Activated T-helper 1 cell treated with anti-CD3 and anti-CD28 coated beads, Interleukin-12 subunit alpha, Interleukin-12 subunit beta, Interleukin-2, Interleukin-4 antibody, amounts not matched to agents 30 ng/mL and 10 ng/mL and 1 ng/mL, durations not matched to agents 14 hours and 24 hours and 36 hours (primary cell): ENCODE results near the gene NFASC. TPM values are rescaled to one million over a fixed set of nuclear protein-coding genes. Genes with fewer than 3 reads are reported as not detected.

Source experiments
- DNase-seq: peaks from one replicate; pipeline ENCODE4 v3.0.0; 2021; ENCODE audit warnings: low spot score
- H3K27ac Mint-ChIP-seq: one replicate; pipeline ENCODE4 v1.8.0; 2021; ENCODE audit warnings: mild to moderate bottlenecking, mixed read lengths
- H3K27me3 Mint-ChIP-seq: one replicate; pipeline ENCODE4 v1.8.0; 2022; ENCODE audit warnings: mild to moderate bottlenecking, moderate library complexity, mixed read lengths; ENCODE audit not compliant: insufficient read depth
- H3K36me3 Mint-ChIP-seq: one replicate; pipeline ENCODE4 v1.8.0; 2021; ENCODE audit warnings: low read depth, mixed read lengths
- H3K4me1 Mint-ChIP-seq: one replicate; pipeline ENCODE4 v1.8.0; 2021; ENCODE audit warnings: low read depth, mixed read lengths
- H3K4me3 Mint-ChIP-seq: one replicate; pipeline ENCODE4 v1.8.0; 2021; ENCODE audit warnings: mild to moderate bottlenecking, moderate library complexity, mixed read lengths
- H3K9me3 Mint-ChIP-seq: one replicate; pipeline ENCODE4 v1.8.0; 2021; ENCODE audit warnings: mixed read lengths
- intact Hi-C: fragments of 100-400 bp; cut with micrococcal nuclease; formaldehyde crosslinking; loops from one replicate; pipeline ENCODE4 v1.15.1; 2024
- total RNA-seq: library from RNA; stranded (reverse); gene quantifications from 2 replicates; pipeline ENCODE4 v1.2.3, GENCODE V29; 2022

Gene NFASC
- total RNA-seq, 1 donor from 2014 or later, result 0.70 TPM

- no peaks in the 10 kb centered on the region for H3K9me3 Mint-ChIP-seq
- no peak for DNase-seq
- H3K4me1 Mint-ChIP-seq, result no peaks in the 10 kb centered on the region
- H3K27ac Mint-ChIP-seq, result no peak overlapping the region
- H3K27me3 Mint-ChIP-seq, result peaks cover 6% of the 10 kb centered on the region
- H3K4me3 Mint-ChIP-seq, result no peak overlapping the region
- intact Hi-C loops, result no loop called here
- H3K36me3 Mint-ChIP-seq, result no peaks in the 10 kb centered on the region
Observed at GRCh38 chr1:205071028-205071409, 200.4 kb downstream of the NFASC start.

DNA sequence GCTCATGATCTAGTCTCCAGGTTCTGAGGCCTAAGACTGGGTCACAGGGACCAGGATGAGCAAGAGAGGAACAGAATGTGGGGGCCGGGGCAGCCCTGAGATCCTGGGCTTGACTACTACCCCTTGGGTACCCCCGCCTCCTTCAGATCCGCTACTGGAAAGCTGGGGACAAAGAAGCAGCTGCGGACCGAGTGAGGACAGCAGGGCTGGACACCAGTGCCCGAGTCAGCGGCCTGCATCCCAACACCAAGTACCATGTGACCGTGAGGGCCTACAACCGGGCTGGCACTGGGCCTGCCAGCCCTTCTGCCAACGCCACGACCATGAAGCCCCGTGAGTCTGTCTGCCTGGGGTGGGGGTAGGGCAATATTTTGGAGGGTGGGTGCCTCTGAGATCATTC, 201.1 kb downstream of the NFASC start:
- no peaks in the 10 kb centered on the region for H3K4me1 Mint-ChIP-seq
- H3K36me3 Mint-ChIP-seq, result no peaks in the 10 kb centered on the region
- intact Hi-C loops, result no loop called here
- no peak overlapping the region for H3K4me3 Mint-ChIP-seq
- DNase-seq, result no peak
- H3K9me3 Mint-ChIP-seq, result no peaks in the 10 kb centered on the region
- H3K27me3 Mint-ChIP-seq, result peaks cover 6% of the 10 kb centered on the region
- no peak overlapping the region for H3K27ac Mint-ChIP-seq

DNA sequence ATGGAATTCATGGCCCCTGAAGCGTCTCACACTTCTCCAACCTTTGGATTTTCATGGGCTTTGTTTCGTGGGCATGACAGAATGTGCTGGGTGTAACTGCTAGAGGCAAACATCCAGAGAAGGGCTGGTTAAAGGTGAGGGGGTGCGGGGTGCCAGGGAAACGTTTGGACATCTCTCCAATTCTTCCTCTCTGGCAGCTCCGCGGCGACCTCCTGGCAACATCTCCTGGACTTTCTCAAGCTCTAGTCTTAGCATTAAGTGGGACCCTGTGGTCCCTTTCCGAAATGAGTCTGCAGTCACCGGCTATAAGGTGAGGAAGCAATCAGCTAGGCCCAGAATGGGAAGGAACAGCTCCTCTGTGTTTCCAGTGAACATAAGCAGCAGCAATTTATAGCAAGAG, 201.6 kb downstream of the NFASC start:
- Mint-ChIP-seq H3K27ac (no peak overlapping the region), H3K4me3 (no peak overlapping the region), H3K36me3 (no peaks in the 10 kb centered on the region), H3K27me3 (peaks cover 6% of the 10 kb centered on the region), H3K9me3 (no peaks in the 10 kb centered on the region), H3K4me1 (no peaks in the 10 kb centered on the region)
- no peak for DNase-seq
- intact Hi-C loops, result no loop called here

Other genes with a start within 250 kb of the NFASC start
- gene LRRN2, start 185.1 kb upstream of the NFASC start, total RNA-seq, result not detected in 2 replicates
- not detected in 2 replicates for gene CNTN2, start 172.3 kb downstream of the NFASC start, total RNA-seq
- gene TMEM81, start 213.6 kb downstream of the NFASC start, total RNA-seq, result 2.6 and 2.7 TPM in 2 replicates